HG03378 (cell line): Measurements from ENCODE around the gene ADAMTS6.
"Not testable (repeated sequence)": the region's sequence is repeated elsewhere in the genome, so short reads cannot be mapped to it uniquely, and the experiment has no call there.

Experiments used
- ATAC-seq: cut with Tn5 transposase; IDR thresholded peaks from one replicate; pipeline ENCODE4 v1.9.1; 2021; ENCODE audit warnings: mild to moderate bottlenecking, moderate library complexity; ENCODE audit not compliant: unreplicated experiment

ADAMTS6 gene

DNA sequence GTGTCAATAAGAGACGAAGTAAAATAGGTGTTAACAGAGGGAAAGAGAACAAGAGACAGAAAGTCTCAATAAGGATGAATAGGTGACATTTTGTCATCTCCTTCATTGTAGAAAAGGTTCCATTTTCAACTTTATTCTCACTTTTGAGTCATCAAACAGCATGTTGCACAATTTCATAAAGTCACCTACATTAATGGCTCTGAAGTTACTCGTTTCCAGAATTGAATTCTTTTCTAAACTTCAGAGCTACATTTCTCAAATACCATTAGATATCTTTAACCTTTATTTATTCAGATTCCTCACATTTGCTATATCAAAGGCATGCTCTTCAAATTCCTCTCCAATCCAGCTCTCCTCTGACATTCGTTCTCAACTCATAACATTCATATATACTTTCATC, 13.1 kb downstream of the ADAMTS6 start:
- no peak for ATAC-seq

DNA sequence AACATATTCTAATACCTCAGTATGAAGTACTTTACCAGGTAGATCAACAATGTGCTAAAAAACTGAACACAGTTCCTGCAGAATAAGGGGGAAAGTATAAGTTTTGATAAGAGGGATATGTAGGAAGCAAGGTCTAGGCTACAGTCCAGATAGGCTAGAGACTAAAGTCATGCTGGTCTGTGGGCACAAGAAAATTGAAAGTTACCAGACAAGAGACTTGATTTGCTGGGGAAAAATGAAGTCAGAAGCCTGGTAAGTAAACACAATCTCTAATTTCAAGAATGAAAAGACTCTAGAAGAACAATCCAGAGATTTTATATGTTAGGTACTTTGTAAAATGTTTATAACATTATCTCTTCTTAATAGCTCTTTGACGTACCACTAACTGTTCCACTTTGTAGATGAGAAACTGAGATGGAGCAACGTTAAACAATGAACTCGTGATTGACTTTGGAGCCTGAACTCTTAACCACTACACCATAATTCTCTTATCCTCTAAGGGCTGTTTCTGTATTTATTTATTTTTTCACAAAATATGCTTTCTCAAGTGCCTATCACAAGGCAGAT, 19.5 kb downstream of the ADAMTS6 start:
- no peak for ATAC-seq

GRCh38 chr5:65461490-65461889, 20.2 kb downstream of the ADAMTS6 start:
- ATAC-seq, result no peak

GRCh38 chr5:65459995-65460394, 21.7 kb downstream of the ADAMTS6 start:
- no peak for ATAC-seq

- ATAC-seq, result no peak
Measured at GRCh38 chr5:65455064-65455463, 26.7 kb downstream of the ADAMTS6 start.

- no peak for ATAC-seq
Measured at GRCh38 chr5:65451436-65451835, 30.3 kb downstream of the ADAMTS6 start.

- ATAC-seq, result no peak
Measured at GRCh38 chr5:65446682-65447081, 35.0 kb downstream of the ADAMTS6 start.

DNA sequence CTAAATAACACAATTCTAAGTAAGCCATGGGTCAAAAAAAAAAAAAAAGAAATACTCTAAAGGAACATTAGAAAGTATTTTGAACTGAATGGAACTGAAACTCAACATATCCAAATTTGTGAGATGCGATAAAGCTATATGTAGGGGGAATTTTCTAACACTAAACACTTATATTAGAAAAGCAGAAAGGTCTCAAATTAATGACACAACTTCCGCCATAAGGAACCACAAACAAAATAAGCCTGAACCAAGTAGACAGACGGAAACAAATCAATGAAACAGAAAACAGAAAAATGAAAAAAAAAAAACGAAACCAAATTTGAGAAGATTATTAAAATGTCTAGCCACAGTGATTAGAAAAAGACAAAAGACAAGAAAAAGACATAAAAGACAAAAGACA, 39.9 kb downstream of the ADAMTS6 start:
- ATAC-seq, result no peak

DNA sequence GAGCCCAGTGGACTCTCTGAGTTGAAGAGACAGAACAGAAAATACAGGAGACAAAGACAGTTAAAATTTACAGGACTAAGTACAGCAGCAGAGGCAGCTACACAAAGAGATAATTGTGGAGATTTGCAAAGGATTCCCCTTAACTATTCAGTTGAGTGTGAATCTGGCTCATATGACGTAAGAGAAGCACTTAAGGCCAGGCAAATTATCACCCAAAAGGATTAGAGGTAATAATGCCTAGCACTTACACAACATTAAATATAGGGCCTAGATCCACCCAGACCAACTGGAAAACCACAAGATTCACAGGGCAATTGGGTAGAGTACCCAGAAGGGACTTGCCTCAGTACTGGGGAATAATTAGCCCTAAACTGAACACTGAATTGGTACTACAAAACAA, 41.3 kb downstream of the ADAMTS6 start:
- no peak for ATAC-seq

- no peak for ATAC-seq
Measured at GRCh38 chr5:65434122-65434521, 47.6 kb downstream of the ADAMTS6 start.

GRCh38 chr5:65426656-65427055, 55.1 kb downstream of the ADAMTS6 start:
- no peak for ATAC-seq

DNA sequence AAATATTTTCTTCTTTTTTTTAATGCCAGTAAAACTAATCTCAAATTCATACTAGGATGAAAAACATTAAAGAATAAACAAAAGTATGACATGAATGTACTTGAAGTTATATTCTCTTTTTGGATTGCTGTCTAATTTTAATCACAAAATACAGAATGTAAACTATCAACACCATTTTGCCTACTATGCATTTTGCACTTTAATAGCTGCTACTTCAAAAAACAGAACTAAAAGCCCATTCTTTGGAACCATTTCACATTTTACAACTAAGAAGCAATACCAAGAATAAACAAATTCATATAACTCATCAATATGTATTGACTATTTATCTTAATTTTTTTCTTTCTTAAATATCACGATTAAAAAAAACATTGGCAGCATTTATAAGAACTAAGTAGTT, 58.1 kb downstream of the ADAMTS6 start:
- no peak for ATAC-seq

GRCh38 chr5:65418661-65419060, 63.1 kb downstream of the ADAMTS6 start:
- no peak for ATAC-seq

- no peak for ATAC-seq
Measured at GRCh38 chr5:65413822-65414221, 67.9 kb downstream of the ADAMTS6 start.

DNA sequence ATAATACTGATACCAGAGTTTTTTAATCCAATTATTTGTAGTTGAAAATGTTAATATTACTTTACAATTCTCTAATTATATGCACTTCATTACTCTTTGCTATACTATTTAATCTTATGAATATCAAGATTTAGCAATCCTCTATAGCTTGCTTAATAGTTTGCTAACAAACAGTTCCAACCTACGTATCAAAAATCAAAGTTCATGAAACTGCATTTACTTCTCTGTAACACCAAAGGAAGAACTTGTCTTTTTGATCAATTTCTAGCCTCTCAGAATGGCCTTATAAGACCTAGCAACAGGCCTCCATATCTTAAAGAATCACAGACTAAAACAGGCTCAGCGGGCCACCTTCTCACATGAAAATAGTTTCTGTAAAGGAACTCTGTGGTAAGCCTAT, 68.9 kb downstream of the ADAMTS6 start:
- no peak for ATAC-seq

GRCh38 chr5:65411356-65411755, 70.4 kb downstream of the ADAMTS6 start:
- no peak for ATAC-seq

DNA sequence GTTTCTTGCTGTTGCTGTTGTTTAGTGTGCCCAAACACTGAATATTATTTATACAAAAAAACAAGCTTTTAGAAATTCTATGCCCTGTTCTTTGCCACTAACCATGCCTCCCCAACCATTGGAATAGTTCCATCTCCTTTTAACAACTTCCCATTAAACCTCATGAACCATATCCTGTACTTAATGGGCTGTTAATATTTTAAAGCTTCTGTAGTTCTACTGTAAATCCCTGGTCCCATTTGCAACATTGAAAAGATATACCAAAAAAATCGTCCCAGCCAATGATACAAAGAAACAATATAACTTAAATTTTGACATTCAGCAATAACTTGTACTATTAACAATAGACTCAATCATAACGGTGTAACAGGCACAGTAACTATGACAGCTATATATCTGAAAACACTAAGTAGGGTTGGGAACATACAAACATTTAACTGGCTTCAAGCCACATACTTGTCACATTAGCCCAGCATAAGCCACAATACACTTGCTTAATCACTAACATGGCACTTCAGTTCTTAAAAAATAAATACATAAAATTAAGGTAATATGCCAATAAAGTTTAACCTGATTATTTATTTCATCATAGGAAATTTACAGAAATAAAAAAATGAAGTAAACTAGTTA, 86.1 kb downstream of the ADAMTS6 start:
- ATAC-seq, result no peak

- no peak for ATAC-seq
Measured at GRCh38 chr5:65394087-65394486, 87.6 kb downstream of the ADAMTS6 start.

GRCh38 chr5:65391591-65391990, 90.1 kb downstream of the ADAMTS6 start:
- ATAC-seq, result no peak

GRCh38 chr5:65390208-65390607, 91.5 kb downstream of the ADAMTS6 start:
- no peak for ATAC-seq

GRCh38 chr5:65383859-65384258, 97.9 kb downstream of the ADAMTS6 start:
- no peak for ATAC-seq

DNA sequence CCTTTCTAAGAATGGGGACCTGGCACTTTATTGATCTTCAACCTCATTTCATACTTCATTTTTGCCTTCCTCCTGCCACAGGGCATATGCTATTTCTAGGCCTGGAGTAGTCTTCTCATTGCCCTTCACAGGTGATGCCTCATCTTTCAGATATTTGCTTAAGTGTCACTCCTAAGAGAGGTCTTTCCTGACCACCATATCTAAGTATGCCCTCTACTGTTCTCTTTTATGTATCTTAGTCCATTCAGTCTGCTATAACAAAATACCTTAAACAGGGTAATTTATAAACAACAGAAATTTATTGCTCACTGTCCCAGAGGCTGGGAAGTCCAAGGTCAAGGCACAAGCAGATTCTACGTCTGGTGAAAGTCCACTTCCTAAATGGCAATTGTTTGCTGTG, 99.1 kb downstream of the ADAMTS6 start:
- ATAC-seq, result no peak

DNA sequence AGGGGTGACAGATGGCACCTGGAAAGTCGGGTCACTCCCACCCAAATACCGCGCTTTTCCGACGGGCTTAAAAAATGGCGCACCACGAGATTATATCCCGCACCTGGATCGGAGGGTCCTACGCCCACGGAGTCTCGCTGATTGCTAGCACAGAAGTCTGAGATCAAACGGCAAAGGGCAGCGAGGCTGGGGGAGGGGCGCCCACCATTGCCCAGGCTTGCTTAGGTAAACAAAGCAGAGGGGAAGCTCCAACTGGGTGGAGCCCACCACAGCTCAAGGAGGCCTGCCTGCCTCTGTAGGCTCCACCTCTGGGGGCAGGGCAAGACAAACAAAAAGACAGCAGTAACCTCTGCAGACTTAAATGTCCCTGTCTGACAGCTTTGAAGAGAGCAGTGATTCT, 111.2 kb downstream of the ADAMTS6 start:
- ATAC-seq, result not testable (repeated sequence)
